GM21390 (cell line): Measurements from ENCODE around the gene MDN1.
A peak's percentile ranks its signal among the peaks of the same experiment; 100 is the strongest.
"Not testable (repeated sequence)": the region's sequence is repeated elsewhere in the genome, so short reads cannot be mapped to it uniquely, and the experiment has no call there.

Experiments used
- ATAC-seq: cut with Tn5 transposase; IDR thresholded peaks from one replicate; pipeline ENCODE4 v1.9.1; 2021; ENCODE audit not compliant: unreplicated experiment

Gene MDN1

DNA sequence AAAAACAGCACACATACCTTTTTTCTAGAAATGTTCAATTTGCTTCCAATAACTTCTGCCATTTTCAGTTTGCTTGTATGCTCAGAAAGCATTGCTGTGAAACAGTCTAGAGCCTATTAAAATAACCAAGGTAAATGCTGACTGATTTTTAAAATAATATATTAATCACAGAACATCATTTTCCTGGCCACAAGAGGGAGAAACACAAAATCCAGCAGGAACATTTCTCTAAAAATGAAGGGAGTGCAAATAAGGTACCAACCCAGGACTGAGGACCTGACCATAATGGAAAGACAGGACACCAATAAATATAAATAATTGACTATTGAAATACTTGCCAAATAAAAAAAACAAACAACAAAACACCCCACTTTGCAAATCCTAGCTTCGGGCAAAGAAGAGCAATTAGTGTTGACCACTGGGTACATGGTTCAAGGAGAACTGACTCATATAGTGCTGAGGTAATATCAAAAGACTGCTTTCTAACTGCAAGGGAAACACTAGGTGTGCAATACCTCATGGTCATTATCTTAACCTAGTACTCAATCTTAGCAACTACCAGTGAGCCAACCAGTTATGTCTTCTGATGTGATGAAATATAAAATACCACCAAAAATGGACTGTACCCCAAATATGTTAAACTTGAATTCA, 42.9 kb downstream of the MDN1 start:
- no peak for ATAC-seq

DNA sequence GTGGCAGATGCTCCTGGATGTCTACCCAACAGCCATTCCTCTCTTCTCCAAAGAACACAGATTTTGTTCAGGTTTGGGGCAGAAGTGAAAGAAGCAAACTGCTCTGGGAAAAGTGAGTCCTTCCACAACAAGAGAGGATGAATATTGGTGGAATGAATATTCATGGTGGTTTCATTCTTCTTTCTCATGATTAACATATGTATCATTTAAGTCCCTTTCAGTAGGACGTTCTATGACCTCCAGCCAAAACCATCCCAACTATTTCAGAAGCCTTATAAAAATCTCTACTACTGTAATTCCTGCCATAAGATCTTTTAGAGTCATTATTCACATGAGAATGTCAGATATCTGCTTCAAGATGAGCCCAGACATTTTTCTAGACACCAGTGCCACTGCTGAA, 44.4 kb downstream of the MDN1 start:
- no peak for ATAC-seq

DNA sequence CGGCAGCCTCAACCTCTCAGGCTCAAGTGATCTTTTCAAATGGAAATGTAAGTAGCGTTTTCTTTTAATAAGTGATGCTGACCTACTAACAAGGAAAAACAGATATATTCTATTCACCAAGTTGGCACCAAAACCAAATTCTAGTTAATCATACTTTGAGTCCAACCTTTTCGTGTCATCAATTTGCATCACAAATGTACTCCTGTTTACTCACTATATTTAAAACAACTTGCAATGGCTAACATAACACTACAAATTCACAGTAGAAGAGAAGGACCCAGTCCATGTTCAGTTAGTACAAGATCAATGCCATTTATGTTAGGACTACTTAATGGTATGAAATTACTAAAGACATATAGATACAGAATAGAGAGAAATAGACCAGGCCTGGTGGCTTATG, 50.0 kb downstream of the MDN1 start:
- no peak for ATAC-seq

DNA sequence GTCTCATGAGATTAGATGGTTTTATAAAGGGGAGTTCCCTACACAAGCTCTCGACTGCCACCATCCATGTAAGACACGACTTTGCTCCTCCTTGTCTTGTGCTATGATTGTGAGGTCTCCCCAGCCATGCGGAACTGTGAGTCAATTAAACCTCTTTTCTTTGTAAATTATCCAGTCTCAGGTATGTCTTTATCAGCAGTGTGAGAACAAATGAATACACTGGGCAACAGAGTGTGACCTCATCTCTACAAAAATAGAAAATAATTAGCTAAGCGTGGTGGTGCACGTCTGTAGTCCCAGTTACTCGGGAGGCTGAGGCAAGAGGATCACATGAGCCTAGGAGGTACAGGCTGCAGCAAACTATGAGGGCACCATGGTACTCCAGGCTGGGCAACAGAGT, 51.3 kb downstream of the MDN1 start:
- ATAC-seq: no peak

DNA sequence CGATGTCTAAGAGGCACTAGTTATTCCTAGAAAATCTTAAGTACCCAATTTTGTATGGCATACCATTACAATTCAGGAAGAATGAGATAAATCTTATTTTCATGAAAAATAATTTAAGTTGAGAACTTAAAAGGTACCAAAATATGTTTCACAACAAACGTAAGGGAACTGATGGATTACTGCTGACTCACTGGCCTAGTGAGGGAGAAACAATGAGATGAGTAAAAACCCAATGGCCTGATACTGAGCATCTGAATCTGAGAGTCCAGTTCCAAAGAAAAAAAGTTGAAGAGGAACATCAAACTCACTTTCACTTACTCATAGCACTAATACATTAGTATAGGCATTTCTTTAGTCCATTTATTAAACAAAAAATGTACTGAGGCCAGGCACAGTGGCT, 56.0 kb downstream of the MDN1 start:
- ATAC-seq: no peak

DNA sequence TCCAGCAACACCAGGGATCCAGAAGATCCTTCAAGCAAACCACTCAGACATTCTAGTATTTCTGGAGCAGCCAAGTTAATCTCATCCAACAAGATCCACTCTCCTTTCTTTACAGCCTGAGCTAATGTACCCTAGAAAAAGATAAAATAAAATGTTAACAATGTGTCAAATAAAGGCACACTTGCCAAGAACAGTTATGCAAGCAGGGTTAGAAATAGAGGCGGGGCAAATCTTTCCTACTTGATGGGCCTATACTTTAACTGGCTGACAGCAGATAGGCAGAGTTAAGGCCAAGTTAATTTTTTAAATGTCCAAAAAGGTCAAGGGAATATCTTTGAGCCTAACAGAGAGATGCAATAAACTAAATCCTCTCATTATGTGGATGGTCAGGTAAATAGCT, 60.8 kb downstream of the MDN1 start:
- no peak for ATAC-seq

DNA sequence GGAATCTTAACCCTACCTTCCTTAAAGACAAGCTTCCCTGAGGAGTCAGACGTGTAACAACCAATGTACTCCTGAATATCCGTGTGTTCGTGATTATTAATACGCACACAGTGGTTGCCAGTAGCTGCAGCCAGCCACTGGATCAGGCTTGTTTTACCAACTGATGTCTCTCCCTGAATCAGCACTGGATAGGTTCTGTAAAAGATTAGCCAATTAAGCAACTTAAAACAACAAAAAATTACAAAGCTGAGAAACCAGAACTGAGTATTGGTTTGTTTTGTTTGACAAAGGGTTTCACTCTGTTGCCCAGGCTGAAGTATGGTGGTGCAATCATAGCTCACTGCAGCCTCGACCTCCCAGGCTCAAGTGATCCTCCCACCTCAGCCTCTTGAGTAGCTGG, 69.3 kb downstream of the MDN1 start:
- no peak for ATAC-seq

DNA sequence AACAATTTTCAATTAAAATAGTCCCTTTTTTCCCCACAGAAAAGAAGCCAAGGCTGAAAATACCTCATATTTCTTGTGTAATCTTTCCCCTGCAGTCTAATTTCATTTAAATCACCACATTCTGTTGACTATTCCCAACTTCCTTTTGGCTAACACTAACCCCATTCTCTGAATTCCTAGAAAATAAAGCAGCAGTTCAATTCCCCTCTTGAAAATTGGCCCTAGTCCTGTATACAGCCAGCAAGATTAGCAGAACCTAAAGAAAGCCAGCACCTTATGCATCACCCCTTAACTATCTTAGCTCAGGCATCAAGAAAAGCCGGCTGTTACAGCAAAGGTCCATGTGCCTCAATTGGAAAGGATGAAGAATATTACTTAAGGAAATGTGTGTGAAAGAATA, 69.7 kb downstream of the MDN1 start:
- ATAC-seq: no peak

DNA sequence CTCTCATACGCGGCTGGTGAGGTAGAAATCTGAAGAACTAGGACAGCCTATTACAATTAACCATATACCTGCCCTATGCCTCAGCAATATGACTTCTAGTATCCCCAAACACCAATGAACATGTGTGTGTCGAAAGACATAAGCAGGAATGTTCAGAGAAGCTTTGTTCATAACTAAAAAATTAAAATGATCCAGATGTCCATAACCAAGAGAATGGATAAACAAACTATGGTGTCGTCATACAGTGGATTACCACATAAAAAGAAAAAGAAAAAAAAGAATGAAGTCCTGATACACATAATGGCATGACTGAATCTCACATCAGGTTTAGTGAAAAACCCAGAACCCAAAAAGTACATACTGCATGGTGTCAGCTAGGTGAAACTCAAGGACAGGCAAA, 73.9 kb downstream of the MDN1 start:
- no peak for ATAC-seq

DNA sequence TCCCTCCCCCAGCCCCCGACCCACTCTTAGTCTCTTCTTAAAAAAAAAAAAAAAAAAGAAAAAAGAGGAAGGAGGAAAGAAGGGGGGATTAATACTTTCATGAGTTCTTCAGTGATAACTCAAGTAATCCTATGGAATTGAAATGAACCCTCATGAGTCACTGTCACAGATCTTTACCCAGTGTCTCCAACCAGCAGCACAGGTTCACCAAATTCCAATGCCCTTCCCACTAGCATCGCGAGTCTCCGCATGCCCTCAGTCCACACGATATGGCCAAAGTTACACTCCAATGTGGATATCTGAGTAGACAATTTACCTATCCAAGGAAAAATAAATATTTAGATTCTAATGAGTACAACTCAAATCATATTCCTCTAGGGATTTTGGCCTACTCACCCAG, 74.5 kb downstream of the MDN1 start:
- no peak for ATAC-seq

DNA sequence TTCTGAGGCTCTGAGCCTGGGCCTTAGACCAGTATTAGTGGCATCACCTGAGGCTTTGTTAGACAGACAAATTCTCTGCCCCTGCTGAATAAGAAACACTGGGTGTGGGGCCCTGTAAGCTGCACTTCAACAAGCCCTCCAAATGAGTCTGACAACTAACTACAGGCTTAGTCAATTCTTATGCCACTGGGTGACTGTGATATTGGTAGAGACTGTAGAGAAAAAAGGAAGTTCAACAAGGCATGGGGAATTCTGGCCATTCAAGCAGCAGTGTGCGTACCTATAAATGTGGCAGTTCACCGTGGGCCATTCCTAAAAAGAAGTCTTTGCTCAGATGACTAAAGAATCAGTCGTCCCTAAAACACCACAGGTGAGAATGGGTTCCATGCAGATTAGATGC, 82.7 kb downstream of the MDN1 start:
- no peak for ATAC-seq

DNA sequence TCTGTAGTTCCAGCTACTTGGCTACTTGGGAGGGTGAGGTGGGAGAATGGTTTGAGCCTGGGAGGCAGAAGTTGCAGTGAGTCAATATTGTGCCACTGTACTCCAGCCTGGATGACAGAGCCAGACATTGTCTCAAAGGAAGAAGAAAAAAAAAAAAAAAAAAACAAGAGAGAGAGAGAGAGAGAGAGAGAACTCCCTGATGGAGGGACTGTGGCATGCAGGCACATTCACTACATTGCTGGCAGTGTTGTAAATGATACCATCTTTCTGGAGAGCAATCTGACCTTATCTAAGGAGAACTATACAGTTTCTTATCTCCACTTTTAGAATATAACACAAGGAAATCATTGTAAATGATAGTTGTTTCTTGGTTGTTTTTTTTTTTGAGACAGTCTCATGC, 85.1 kb downstream of the MDN1 start:
- ATAC-seq: no peak

DNA sequence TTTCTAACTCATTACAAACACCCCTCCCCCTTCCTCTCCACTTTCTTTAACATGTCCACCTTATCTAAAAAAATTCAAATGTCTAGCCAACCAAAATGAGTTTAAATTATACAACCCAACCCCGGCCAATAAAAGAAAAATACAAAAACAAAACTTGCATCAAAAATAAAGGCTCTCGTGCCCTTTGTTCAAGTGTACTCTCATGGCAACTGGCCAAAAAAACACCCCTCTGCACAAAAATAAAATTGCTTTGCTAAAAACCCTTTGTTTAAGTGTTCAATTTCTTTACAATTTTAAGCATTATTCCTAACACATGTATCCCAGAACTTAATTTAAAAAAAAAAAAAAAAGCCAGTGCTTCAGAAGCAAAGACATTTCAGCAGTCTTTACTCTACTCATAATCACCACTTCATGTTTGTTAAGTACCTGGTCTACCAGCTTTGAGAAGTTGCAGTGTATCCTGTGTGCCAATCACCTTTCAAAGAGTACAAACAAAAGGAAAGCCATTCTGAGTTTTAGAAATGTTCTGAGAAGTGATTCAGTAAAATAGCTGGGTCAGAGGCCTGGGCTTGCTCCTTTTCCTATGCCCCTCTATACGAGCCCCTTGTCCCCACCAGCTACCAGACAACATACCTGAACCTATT, 87.5 kb downstream of the MDN1 start:
- no peak for ATAC-seq

DNA sequence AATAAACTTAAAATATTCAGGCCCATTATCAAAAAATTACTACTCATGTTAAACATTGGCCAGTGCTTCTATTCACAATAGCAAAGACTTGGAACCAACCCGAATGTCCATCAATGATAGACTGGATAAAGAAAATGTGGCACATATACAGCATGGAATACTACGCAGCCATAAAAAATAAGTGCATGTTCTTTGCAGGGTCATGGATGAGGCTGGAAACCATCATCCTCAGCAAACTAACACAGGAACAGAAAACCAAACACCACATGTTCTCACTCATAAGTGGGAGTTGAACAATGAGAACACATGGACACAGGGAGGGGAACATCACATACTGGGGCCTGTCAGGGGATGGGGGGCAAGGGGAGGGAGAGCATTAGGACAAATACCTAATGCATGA, 88.3 kb downstream of the MDN1 start:
- not testable (repeated sequence) for ATAC-seq

DNA sequence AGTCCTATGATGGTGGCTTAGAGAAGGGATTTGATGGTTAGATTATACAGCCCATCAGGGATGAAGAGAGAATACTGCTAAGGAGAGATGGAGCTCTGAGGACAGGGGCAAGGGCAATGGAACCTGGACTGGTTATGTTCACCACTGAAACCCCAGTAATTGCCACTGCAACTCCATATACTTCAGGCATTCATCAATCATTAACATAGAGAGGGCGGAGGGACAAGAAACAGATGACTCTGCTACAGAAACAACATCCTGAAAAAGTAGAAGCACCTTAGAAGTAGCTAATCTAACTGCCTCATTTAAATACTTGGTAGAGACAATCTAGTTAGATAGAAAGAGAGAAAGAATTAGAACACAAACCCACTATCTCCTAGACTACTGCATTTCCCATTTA, 89.8 kb downstream of the MDN1 start:
- ATAC-seq: peak; percentile 63

DNA sequence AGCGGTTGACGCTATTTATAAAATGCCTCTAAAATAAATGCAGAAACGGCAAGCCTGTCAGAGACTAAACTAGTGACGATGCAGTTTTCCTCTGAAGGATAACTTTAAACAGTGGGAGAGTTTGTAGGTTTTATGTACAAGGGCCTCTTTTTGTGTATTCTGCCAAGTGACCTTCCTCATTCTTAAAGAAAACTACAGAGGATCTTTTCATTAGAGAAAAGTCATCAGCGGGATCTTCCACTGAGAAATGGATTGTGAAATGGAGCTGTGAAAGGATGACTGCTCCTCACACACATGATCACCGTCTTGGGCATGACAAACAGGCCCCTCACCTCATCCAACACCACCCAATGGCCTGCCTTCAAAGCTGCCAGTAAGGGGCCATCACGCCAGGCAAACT, 92.1 kb downstream of the MDN1 start:
- ATAC-seq: no peak

DNA sequence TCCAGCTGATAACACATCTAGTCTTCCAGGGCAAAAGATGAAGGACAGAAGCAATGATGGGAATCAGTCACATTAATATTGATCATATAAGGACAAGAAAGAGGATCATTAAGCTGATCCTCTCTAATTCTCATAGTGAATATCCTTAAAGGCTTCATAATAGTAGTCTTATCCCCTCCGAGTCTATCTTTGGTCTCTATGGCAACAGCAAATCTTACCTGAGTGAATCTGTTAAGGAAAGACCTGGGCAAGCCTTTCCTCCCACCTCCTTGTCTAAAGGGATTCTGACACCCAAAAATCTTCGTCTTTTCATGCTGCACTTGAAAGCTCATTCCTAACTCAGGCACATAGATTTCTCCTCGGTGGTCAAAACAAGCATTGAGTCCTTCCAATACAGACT, 94.6 kb downstream of the MDN1 start:
- ATAC-seq: no peak

DNA sequence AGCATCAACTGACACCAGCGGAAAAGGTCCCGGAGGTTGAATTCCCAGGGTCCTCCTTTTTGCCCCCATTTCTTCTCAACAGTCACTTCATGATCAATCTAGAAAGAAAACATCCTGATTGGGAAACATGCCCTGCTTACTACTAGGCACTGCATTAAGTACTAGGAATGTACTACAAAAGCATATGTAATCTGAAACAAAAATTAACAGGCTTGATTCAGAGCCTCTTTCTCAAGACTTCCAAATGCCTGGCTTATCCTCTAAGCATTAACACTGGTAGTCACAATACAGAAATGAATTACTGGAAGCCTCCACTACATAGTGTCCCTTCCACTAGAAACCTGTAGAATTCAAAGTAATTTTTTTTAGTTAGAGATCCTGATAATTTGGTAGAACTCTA, 96.5 kb downstream of the MDN1 start:
- no peak for ATAC-seq

DNA sequence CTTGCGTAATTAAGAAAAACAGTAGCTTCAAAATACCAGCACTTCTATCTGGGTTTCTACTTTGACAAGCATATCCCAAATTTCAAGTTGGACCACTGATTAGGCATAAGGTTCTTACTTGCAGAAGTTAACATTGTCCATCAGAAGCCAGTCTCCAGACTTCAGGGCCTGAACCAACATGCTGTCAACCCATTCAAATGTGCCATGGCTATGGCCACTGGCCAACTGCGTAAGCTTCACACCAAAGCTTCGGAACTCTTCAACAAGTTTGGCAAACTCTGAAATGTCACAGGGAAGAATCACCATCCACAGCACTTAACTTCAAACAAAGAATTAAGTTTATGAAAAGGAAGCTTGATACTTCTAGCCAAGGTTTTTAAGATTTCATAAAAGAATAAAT, 103.1 kb downstream of the MDN1 start:
- ATAC-seq: no peak

DNA sequence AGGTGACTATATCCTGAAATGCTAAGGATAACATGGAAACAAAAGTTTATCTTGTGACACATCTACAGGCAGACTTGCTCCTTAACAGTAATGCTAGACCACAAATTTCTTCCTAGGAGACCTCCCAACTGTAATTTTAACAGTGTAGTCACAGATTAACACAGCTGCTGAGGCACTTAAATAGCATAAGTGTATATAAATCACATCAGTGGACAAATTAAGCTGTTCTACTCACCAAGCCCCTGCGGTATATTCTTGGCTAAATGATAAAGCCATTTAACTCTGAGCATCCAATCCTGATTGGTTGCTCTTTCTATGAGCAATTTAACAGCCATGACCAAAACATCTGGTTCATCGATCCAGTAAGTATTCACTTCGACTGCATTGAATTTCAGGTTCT, 107.8 kb downstream of the MDN1 start:
- no peak for ATAC-seq

DNA sequence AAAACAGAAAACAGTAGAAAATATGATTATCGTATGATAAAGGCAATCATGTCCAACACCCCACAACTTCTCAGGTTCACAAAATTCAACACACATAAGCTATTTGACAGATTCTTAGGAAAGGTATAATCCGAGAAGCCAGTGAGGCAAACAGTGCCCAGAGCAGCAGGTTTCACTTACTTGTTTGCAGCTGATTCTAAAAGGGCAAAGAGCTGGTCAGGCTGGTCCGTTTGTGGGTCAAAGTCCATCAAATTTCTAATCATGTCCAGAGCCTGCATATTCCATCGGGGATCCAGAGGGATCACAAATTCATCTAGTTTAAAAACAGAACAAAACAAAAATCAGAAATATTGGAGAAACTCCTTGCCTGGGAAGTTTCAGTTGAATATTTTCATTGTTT, 111.3 kb downstream of the MDN1 start:
- no peak for ATAC-seq

DNA sequence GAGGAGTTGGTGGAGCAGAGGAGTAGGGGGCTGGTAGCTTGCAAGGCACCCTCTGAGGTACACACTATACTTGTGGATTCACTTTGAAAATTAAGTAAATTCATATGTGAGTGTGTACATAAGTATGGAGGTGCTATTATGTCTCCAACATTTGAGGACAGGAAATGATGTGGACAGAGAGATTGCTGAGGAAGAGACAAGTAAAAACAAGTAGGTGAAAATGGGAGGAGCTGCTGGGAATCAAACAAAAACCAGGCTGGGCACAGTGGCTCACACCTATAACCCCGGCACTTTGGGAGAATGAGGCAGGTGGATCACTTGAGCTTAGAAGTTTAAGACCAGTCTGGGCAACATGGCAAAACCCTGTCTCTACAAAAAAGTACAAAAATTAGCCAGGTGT, 111.8 kb downstream of the MDN1 start:
- ATAC-seq: no peak

DNA sequence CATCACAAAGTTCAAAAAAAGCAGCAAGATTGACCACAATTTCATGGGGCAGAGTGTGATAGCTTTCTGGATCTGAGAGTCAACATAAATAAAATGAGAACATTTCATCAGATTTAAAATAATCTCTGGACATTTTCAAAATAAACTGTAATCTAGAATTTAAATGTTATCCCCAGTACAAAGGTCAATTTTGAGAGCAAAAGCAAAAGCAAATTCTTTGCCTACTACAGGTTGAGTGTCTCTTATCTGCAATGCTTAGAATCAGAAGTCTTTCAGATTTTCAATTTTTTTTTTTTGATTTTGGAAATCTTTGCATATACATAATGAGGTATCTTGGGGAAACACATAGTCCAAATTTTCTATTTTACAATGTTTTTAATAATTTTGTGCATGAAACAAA, 113.5 kb downstream of the MDN1 start:
- no peak for ATAC-seq
